ENCODE data around the gene CHRNA4.
"Not testable (repeated sequence)": the region's sequence is repeated elsewhere in the genome, so short reads cannot be mapped to it uniquely, and the experiment has no call there.

CHRNA4 gene

GRCh38 chr20:63387393-63387792, 26.2 kb upstream of the CHRNA4 start:
- H3K36me3 ChIP-seq (ENCODE audit: control insufficient read depth, insufficient read depth, low read length) = no peaks in the 10 kb centered on the region
- H3K27ac ChIP-seq (ENCODE audit: insufficient read depth, low read depth, low read length, poor library complexity, severe bottlenecking) = no peak overlapping the region
- H3K27me3 ChIP-seq (ENCODE audit: control insufficient read depth, insufficient read depth, low read length, poor library complexity, severe bottlenecking) = no peaks in the 10 kb centered on the region
- no peak overlapping the region for H3K4me3 ChIP-seq (ENCODE audit: insufficient read depth, low read depth, low read length)
- 90 to 95% methylated on average over 13 of the region's 13 CpGs for WGBS, 2 experiments
- peaks cover 4% of the 10 kb centered on the region for H3K9me3 ChIP-seq (ENCODE audit: control insufficient read depth, low read length)
- H3K4me1 ChIP-seq (ENCODE audit: control insufficient read depth, insufficient read depth, low read length) = no peaks in the 10 kb centered on the region

GRCh38 chr20:63386491-63386890, 25.3 kb upstream of the CHRNA4 start:
- Histone ChIP-seq H3K36me3 (ENCODE audit: control insufficient read depth, insufficient read depth, low read length) (no peaks in the 10 kb centered on the region), H3K27ac (ENCODE audit: insufficient read depth, low read depth, low read length, poor library complexity, severe bottlenecking) (no peak overlapping the region), H3K4me3 (ENCODE audit: insufficient read depth, low read depth, low read length) (no peak overlapping the region), H3K9me3 (ENCODE audit: control insufficient read depth, low read length) (peaks cover 4% of the 10 kb centered on the region), H3K4me1 (ENCODE audit: control insufficient read depth, insufficient read depth, low read length) (no peaks in the 10 kb centered on the region), H3K27me3 (ENCODE audit: control insufficient read depth, insufficient read depth, low read length, poor library complexity, severe bottlenecking) (no peaks in the 10 kb centered on the region)
- WGBS, 2 experiments = 89 to 91% methylated on average over 18 of the region's 18 CpGs

GRCh38 chr20:63385819-63386218, 24.7 kb upstream of the CHRNA4 start:
- Histone ChIP-seq H3K27ac (ENCODE audit: insufficient read depth, low read depth, low read length, poor library complexity, severe bottlenecking) (no peak overlapping the region), H3K9me3 (ENCODE audit: control insufficient read depth, low read length) (peaks cover 4% of the 10 kb centered on the region), H3K4me3 (ENCODE audit: insufficient read depth, low read depth, low read length) (no peak overlapping the region), H3K36me3 (ENCODE audit: control insufficient read depth, insufficient read depth, low read length) (no peaks in the 10 kb centered on the region), H3K27me3 (ENCODE audit: control insufficient read depth, insufficient read depth, low read length, poor library complexity, severe bottlenecking) (no peaks in the 10 kb centered on the region), H3K4me1 (ENCODE audit: control insufficient read depth, insufficient read depth, low read length) (no peaks in the 10 kb centered on the region)
- 91 to 95% methylated on average over 6 of the region's 6 CpGs for WGBS, 2 experiments

GRCh38 chr20:63384336-63384735, 23.2 kb upstream of the CHRNA4 start:
- Histone ChIP-seq H3K36me3 (ENCODE audit: control insufficient read depth, insufficient read depth, low read length) (no peaks in the 10 kb centered on the region), H3K9me3 (ENCODE audit: control insufficient read depth, low read length) (peaks cover 2% of the 10 kb centered on the region), H3K4me3 (ENCODE audit: insufficient read depth, low read depth, low read length) (no peak overlapping the region), H3K27me3 (ENCODE audit: control insufficient read depth, insufficient read depth, low read length, poor library complexity, severe bottlenecking) (no peaks in the 10 kb centered on the region), H3K27ac (ENCODE audit: insufficient read depth, low read depth, low read length, poor library complexity, severe bottlenecking) (no peak overlapping the region), H3K4me1 (ENCODE audit: control insufficient read depth, insufficient read depth, low read length) (no peaks in the 10 kb centered on the region)
- WGBS, 2 experiments = 89 to 92% methylated on average over 18 of the region's 18 CpGs

- Histone ChIP-seq H3K9me3 (ENCODE audit: control insufficient read depth, low read length) (peaks cover 2% of the 10 kb centered on the region), H3K4me3 (ENCODE audit: insufficient read depth, low read depth, low read length) (no peak overlapping the region), H3K27me3 (ENCODE audit: control insufficient read depth, insufficient read depth, low read length, poor library complexity, severe bottlenecking) (no peaks in the 10 kb centered on the region), H3K27ac (ENCODE audit: insufficient read depth, low read depth, low read length, poor library complexity, severe bottlenecking) (no peak overlapping the region), H3K36me3 (ENCODE audit: control insufficient read depth, insufficient read depth, low read length) (no peaks in the 10 kb centered on the region), H3K4me1 (ENCODE audit: control insufficient read depth, insufficient read depth, low read length) (peaks cover under 1% of the 10 kb centered on the region)
- WGBS, 2 experiments = 77 to 80% methylated on average over 11 of the region's 11 CpGs
Observed at GRCh38 chr20:63383556-63383955, 22.4 kb upstream of the CHRNA4 start.

- peaks cover 7% of the 10 kb centered on the region for H3K27me3 ChIP-seq (ENCODE audit: control insufficient read depth, insufficient read depth, low read length, poor library complexity, severe bottlenecking)
- H3K9me3 ChIP-seq (ENCODE audit: control insufficient read depth, low read length) = peaks cover 2% of the 10 kb centered on the region
- 88% methylated on average over 17 of the region's 17 CpGs for WGBS, 2 experiments
- H3K36me3 ChIP-seq (ENCODE audit: control insufficient read depth, insufficient read depth, low read length) = no peaks in the 10 kb centered on the region
- peaks cover 9% of the 10 kb centered on the region for H3K4me1 ChIP-seq (ENCODE audit: control insufficient read depth, insufficient read depth, low read length)
- no peak overlapping the region for H3K4me3 ChIP-seq (ENCODE audit: insufficient read depth, low read depth, low read length)
- no peak overlapping the region for H3K27ac ChIP-seq (ENCODE audit: insufficient read depth, low read depth, low read length, poor library complexity, severe bottlenecking)
Observed at GRCh38 chr20:63382551-63383300, 21.6 kb upstream of the CHRNA4 start.

- Histone ChIP-seq H3K9me3 (ENCODE audit: control insufficient read depth, low read length) (peaks cover 2% of the 10 kb centered on the region), H3K27ac (ENCODE audit: insufficient read depth, low read depth, low read length, poor library complexity, severe bottlenecking) (no peak overlapping the region), H3K36me3 (ENCODE audit: control insufficient read depth, insufficient read depth, low read length) (no peaks in the 10 kb centered on the region), H3K27me3 (ENCODE audit: control insufficient read depth, insufficient read depth, low read length, poor library complexity, severe bottlenecking) (peaks cover 10% of the 10 kb centered on the region), H3K4me1 (ENCODE audit: control insufficient read depth, insufficient read depth, low read length) (peaks cover 14% of the 10 kb centered on the region), H3K4me3 (ENCODE audit: insufficient read depth, low read depth, low read length) (no peak overlapping the region)
- WGBS, 2 experiments = 29% methylated on average over 22 of the region's 22 CpGs
Observed at GRCh38 chr20:63381781-63382431, 20.8 kb upstream of the CHRNA4 start.

GRCh38 chr20:63380346-63380870, 19.3 kb upstream of the CHRNA4 start:
- H3K9me3 ChIP-seq (ENCODE audit: control insufficient read depth, low read length) = no peaks in the 10 kb centered on the region
- H3K4me3 ChIP-seq (ENCODE audit: insufficient read depth, low read depth, low read length) = no peak overlapping the region
- H3K27ac ChIP-seq (ENCODE audit: insufficient read depth, low read depth, low read length, poor library complexity, severe bottlenecking) = no peak overlapping the region
- H3K4me1 ChIP-seq (ENCODE audit: control insufficient read depth, insufficient read depth, low read length) = peaks cover 14% of the 10 kb centered on the region
- WGBS, 2 experiments = 94 to 95% methylated on average over 21 of the region's 21 CpGs
- H3K27me3 ChIP-seq (ENCODE audit: control insufficient read depth, insufficient read depth, low read length, poor library complexity, severe bottlenecking) = peaks cover 10% of the 10 kb centered on the region
- no peaks in the 10 kb centered on the region for H3K36me3 ChIP-seq (ENCODE audit: control insufficient read depth, insufficient read depth, low read length)

GRCh38 chr20:63379872-63380271, 18.7 kb upstream of the CHRNA4 start:
- Histone ChIP-seq H3K27me3 (ENCODE audit: control insufficient read depth, insufficient read depth, low read length, poor library complexity, severe bottlenecking) (peaks cover 10% of the 10 kb centered on the region), H3K4me1 (ENCODE audit: control insufficient read depth, insufficient read depth, low read length) (peaks cover 14% of the 10 kb centered on the region)
- H3K4me3 ChIP-seq (ENCODE audit: insufficient read depth, low read depth, low read length); H3K9me3 ChIP-seq (ENCODE audit: control insufficient read depth, low read length); H3K27ac ChIP-seq (ENCODE audit: insufficient read depth, low read depth, low read length, poor library complexity, severe bottlenecking); H3K36me3 ChIP-seq (ENCODE audit: control insufficient read depth, insufficient read depth, low read length): not testable (repeated sequence)
- WGBS, 2 experiments = 89 to 94% methylated on average over 9 of the region's 9 CpGs

- 92 to 94% methylated on average over 11 of the region's 11 CpGs for whole genome bisulfite sequencing, 2 experiments
- peaks cover 10% of the 10 kb centered on the region for H3K27me3 ChIP-seq (ENCODE audit: control insufficient read depth, insufficient read depth, low read length, poor library complexity, severe bottlenecking)
- peaks cover 14% of the 10 kb centered on the region for H3K4me1 ChIP-seq (ENCODE audit: control insufficient read depth, insufficient read depth, low read length)
- no peak overlapping the region for H3K27ac ChIP-seq (ENCODE audit: insufficient read depth, low read depth, low read length, poor library complexity, severe bottlenecking)
- H3K4me3 ChIP-seq (ENCODE audit: insufficient read depth, low read depth, low read length) = no peak overlapping the region
- no peaks in the 10 kb centered on the region for H3K36me3 ChIP-seq (ENCODE audit: control insufficient read depth, insufficient read depth, low read length)
- no peaks in the 10 kb centered on the region for H3K9me3 ChIP-seq (ENCODE audit: control insufficient read depth, low read length)
Observed at GRCh38 chr20:63379296-63379695, 18.1 kb upstream of the CHRNA4 start.

All from ectodermal cell (in vitro differentiated cells).